GM13976 (cell line): Measurements from ENCODE around the gene ADAMTSL5.
"Not testable (repeated sequence)": the region's sequence is repeated elsewhere in the genome, so short reads cannot be mapped to it uniquely, and the experiment has no call there.

ENCODE experiments used
- DNase-seq: peaks from one replicate; pipeline ENCODE4 v3.0.0; 2012; ENCODE audit warnings: low spot score
- in situ Hi-C: fragments of 300-500 bp; cut with MboI; formaldehyde crosslinking; loops from one replicate; pipeline ENCODE4 v1.12.0; 2022; ENCODE audit warnings: low sequenced_read_pairs, mixed read lengths, inconsistent platforms; ENCODE audit not compliant: unreplicated experiment
- TF ChIP-seq, protein P1 (sequence below): IDR thresholded peaks from 2 replicates; pipeline ENCODE4 v1.5.1; 2012; ENCODE audit warnings: borderline replicate concordance, mild to moderate bottlenecking; ENCODE audit not compliant: insufficient read depth; ENCODE audit errors: extremely low read depth, missing control alignments, control extremely low read depth

Gene ADAMTSL5

DNA sequence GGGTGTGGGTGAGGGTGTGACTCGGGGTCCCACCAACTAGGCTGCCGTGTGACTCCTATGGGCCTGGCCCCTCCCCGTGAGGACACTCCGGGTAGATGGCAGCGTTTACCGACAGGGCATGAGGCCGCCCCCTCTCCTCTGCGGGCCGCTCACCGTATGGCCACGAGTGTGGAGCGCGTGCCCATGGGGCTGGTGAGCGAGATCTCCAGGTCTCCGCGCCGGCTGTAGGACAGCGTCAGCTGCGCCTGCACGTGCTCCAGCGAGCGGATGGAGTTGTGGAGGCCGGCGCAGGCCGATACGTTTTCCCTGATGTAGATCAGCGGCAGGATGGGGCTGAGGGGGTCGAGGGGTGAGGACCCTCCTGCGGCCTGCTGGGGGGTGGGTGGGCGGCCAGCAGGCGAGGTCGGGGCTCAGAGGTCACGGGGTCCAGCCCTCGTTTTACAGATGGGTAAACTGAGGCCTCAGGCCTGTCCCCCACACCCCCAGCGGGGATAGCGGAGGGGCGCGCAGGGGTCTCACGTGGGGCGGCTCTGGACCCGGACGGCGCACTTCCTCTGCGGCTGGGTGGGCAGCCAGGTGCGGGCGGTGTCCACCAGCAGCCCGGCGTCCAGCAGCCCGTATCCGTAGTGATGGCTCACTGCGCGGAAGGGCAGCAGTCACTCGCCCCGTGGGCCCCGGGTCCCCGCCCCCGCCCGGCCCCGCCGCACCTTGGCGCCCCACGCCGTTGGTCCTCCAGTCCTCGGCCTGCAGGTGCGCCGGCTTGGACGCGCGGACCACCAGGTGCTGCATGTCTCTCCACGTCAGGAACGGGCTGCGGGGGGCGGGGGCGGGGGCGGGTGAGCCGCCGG lies 29.5 kb downstream of the ADAMTSL5 start:
- in situ Hi-C loops, result no loop called here
- DNase-seq, result no peak
- TF ChIP-seq, protein P1, sequence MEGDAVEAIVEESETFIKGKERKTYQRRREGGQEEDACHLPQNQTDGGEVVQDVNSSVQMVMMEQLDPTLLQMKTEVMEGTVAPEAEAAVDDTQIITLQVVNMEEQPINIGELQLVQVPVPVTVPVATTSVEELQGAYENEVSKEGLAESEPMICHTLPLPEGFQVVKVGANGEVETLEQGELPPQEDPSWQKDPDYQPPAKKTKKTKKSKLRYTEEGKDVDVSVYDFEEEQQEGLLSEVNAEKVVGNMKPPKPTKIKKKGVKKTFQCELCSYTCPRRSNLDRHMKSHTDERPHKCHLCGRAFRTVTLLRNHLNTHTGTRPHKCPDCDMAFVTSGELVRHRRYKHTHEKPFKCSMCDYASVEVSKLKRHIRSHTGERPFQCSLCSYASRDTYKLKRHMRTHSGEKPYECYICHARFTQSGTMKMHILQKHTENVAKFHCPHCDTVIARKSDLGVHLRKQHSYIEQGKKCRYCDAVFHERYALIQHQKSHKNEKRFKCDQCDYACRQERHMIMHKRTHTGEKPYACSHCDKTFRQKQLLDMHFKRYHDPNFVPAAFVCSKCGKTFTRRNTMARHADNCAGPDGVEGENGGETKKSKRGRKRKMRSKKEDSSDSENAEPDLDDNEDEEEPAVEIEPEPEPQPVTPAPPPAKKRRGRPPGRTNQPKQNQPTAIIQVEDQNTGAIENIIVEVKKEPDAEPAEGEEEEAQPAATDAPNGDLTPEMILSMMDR, result no peak

DNA sequence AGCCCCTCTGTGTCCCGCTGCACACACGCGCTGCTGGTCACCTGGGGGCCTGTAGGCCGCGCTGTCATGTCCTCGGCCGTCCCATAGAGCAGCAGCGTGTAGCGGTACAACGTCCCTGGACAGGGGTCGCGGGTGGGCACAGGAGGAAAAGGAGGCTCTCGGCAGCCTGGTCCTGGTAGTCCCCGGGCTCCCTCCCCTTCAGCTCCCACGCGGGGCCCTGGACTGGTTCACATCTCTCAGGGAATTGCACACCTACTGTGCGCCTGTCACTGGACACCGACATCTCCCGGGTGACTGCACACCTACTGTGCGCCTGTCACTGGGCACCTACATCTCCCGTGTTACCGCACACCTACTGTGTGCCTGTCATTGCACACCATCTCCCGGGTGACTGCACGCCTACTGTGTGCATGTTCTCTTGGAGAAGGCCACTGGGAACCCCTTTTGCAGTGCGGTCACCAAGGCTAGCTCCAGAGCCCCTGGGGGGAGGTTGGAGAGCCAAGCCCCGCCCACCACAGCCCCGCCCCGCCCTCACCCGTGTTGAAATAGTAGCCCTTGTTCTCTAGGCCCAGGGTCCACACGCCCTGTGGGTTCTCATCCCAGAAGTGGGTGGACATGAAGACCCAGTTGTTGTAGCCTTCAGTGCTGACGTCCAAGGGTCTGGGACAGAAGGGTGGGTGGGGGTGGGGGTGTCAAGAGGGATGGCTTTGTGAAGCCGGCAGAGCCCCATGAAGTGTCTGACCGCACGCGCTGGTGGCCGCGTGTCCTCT lies 30.3 kb downstream of the ADAMTSL5 start:
- in situ Hi-C loops, result no loop called here
- DNase-seq, result no peak
- TF ChIP-seq, protein P1, result no peak

DNA sequence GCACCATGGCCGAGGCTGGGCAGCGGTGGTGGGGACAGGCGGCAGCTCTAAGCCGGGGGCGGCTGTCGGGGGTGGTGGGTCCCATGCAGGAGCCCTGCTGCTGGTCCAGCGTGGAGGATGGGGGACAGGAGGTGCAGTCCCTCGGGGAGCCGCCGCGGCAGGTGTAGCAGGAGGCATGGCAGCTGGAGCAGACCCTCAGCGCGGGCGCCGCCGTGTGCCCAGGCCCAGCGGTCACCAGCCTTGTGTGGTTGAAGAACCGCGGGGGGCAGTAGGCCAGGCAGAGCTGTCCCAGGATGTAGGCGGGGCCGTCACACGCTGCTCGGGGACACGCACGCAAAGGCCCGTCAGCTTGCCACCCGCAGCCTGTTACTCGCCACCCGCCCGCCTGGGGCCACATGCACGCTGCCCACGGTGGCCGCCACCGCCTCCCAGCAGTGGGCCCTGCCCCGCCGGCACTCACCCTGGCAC lies 30.9 kb downstream of the ADAMTSL5 start:
- in situ Hi-C loops, result no loop called here
- no peak for DNase-seq
- TF ChIP-seq, protein P1, result no peak

DNA sequence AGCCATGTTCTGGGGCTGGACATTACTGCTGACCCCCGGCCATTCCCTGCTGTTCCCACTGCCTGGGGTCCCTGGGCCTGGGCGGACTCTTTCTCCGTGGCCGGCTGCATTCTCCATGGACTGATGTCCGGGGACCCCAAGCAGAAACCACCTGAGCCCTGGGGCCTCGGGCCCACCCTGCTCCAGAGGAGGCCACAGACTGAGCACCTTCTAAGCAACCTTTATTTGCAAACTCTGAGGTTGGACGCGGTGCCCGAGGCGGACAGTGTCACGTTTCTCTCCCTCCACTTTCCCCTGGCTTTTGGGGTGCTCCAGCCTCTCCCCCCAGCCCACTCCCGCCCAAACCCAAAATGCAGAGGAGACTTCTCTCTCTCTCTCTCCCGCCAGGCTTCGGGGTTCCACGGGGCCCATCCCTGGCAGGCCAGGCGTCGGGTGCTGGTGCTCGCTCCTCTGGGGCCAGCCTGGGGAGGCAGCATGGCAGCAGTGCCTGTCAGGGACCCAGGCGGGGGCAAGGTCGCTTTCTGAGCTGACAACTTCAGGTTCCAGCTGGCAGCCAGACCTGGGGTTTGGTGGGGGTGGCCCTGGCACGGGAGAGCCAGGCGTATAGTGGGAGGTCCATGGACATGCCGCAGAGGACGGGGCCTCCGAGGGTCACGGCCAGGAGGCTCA lies 31.5 kb downstream of the ADAMTSL5 start:
- DNase-seq, result no peak
- TF ChIP-seq, protein P1, result no peak
- in situ Hi-C loops, result no loop called here

DNA sequence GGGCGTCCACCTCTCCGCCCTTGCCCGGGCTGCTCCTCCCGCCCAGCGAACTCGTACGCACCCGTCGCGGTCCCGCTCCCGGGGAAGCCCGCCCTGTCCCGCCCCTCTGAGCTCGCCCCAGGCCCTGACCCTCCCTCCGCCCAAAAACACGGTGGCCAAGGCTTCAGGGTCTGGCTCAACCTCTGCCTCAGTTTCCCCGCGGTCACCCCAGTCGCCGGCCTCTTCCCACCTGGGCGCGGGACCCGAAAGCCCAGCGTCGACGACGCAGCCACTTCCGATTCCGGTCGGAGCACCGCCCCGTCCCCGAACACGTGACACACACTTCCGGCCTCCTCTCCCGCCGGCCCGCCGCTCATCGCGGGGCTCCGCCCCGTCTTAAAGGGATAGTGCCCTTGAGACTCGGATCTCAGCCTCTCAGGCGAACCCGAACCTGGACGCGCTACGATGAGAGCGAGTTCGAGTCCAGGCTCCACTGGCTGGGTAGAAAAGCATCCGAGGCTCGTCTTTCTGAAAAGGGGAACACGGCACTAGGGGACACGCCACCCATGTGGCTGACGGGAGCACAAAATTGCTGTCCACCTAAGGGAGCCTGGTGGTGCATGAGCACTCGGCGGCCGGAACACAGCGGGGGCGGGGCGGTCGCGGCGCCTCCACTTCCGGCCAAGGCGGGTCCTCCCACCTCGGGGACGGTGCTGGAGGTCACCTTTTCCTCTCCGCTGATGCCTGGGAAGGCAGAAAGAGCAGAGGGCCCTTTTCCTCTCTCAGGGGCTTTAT lies 33.7 kb downstream of the ADAMTSL5 start, which contains the start of gene C19orf25:
Gene C19orf25, minus strand, starts transcription at position 282 of the 774 bp plus-strand sequence. CDS start 312 bp downstream, outside the sequence.
- in situ Hi-C loops, result no loop called here
- DNase-seq, result peak; percentile 98
- TF ChIP-seq, protein P1, result no peak

DNA sequence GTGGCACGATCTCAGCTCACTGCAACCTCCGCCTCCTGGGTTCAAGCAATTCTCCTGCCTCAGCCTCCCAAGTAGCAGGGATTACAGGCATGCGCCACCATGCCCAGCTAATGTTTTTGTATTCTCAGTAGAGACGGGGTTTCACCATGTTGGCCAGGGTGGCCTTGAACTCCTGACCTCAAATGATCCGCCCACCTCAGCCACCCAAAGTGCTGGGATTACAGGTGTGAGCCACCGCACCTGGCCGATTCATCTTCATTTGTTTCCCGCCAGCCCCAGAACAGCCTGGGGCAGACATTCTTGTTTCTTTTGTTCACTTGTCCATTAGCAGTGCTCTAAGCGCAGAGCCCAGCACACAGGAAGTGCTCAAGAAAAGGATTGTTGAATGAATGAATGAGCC lies 35.8 kb downstream of the ADAMTSL5 start:
- in situ Hi-C loops, DNase-seq: not testable (repeated sequence)
